H9 (cell line): ENCODE measurements around the gene ASPN. TPM values are rescaled to one million over a fixed set of nuclear protein-coding genes. Genes with fewer than 3 reads are reported as not detected.

Experiments
- DNase-seq: peaks from one replicate; pipeline ENCODE4 v3.0.0-alpha.2; 2017
- H2AFZ ChIP-seq: one replicate; pipeline ENCODE4 v1.6.1; 2013; ENCODE audit warnings: mild to moderate bottlenecking, low read length, control low read depth, moderate library complexity
- H2AK5ac ChIP-seq: 2 replicates; pipeline ENCODE4 v1.6.1; 2013; ENCODE audit warnings: low read length, control low read depth, mixed read lengths; ENCODE audit not compliant: insufficient read length
- H2BK120ac ChIP-seq: one replicate; pipeline ENCODE4 v1.6.1; 2013; ENCODE audit warnings: low read depth, mild to moderate bottlenecking, low read length, control low read depth, inconsistent platforms; ENCODE audit not compliant: poor library complexity, severe bottlenecking
- H2BK12ac ChIP-seq: 2 replicates; pipeline ENCODE4 v1.6.1; 2013; ENCODE audit warnings: low read length, control low read depth, mixed read lengths, low read depth; ENCODE audit not compliant: insufficient read length
- H2BK15ac ChIP-seq: 2 replicates; pipeline ENCODE4 v1.6.1; 2013; ENCODE audit warnings: low read depth, low read length, control low read depth
- H2BK20ac ChIP-seq: one replicate; pipeline ENCODE4 v1.6.1; 2013; ENCODE audit warnings: low read depth, mild to moderate bottlenecking, low read length, control low read depth, inconsistent platforms; ENCODE audit not compliant: poor library complexity, severe bottlenecking
- H2BK5ac ChIP-seq: 2 replicates; pipeline ENCODE4 v1.6.1; 2013; ENCODE audit warnings: low read length, control low read depth, mixed read lengths; ENCODE audit not compliant: insufficient read length
- H3K14ac ChIP-seq: 2 replicates; pipeline ENCODE4 v1.6.1; 2013; ENCODE audit warnings: low read length, control low read depth; ENCODE audit not compliant: insufficient read depth
- H3K18ac ChIP-seq: 2 replicates; pipeline ENCODE4 v1.6.1; 2013; ENCODE audit warnings: low read depth, mild to moderate bottlenecking, mixed read lengths, low read length, control low read depth; ENCODE audit not compliant: insufficient read length
- H3K23ac ChIP-seq: 2 replicates; pipeline ENCODE4 v1.6.1; 2013; ENCODE audit warnings: low read length, control low read depth, mixed read lengths, low read depth; ENCODE audit not compliant: insufficient read length
- H3K23me2 ChIP-seq: 2 replicates; pipeline ENCODE4 v1.6.1; 2013; ENCODE audit warnings: low read depth, mild to moderate bottlenecking, mixed read lengths, low read length, control low read depth; ENCODE audit not compliant: insufficient read length, poor library complexity, severe bottlenecking
- H3K27ac ChIP-seq: 2 replicates; pipeline ENCODE4 v1.5.1; 2013; ENCODE audit warnings: low read length, control low read depth, mixed read lengths, low read depth; ENCODE audit not compliant: insufficient read length
- H3K27me3 ChIP-seq: 2 replicates; pipeline ENCODE4 v1.6.1; 2013; ENCODE audit warnings: low read length, control low read depth, inconsistent platforms; ENCODE audit not compliant: insufficient read depth
- H3K4ac ChIP-seq: 2 replicates; pipeline ENCODE4 v1.6.1; 2013; ENCODE audit warnings: low read depth, mild to moderate bottlenecking, control low read depth, inconsistent platforms, low read length, moderate library complexity
- H3K4me1 ChIP-seq: 2 replicates; pipeline ENCODE4 v1.6.1; 2013; ENCODE audit warnings: low read length, control low read depth, inconsistent platforms; ENCODE audit not compliant: insufficient read depth
- H3K4me2 ChIP-seq: 2 replicates; pipeline ENCODE4 v1.6.1; 2013; ENCODE audit warnings: low read length, control low read depth, mixed read lengths; ENCODE audit not compliant: insufficient read length, insufficient read depth
- H3K56ac ChIP-seq: 2 replicates; pipeline ENCODE4 v1.6.1; 2013; ENCODE audit warnings: low read depth, mild to moderate bottlenecking, mixed read lengths, low read length, control low read depth; ENCODE audit not compliant: insufficient read length
- H3K79me1 ChIP-seq: 2 replicates; pipeline ENCODE4 v1.6.1; 2013; ENCODE audit warnings: low read depth, mild to moderate bottlenecking, moderate library complexity, low read length, control low read depth, inconsistent platforms; ENCODE audit not compliant: insufficient read depth, poor library complexity, severe bottlenecking
- H3K79me2 ChIP-seq: 2 replicates; pipeline ENCODE4 v1.6.1; 2013; ENCODE audit warnings: low read length, control low read depth, inconsistent platforms; ENCODE audit not compliant: insufficient read depth
- H3K9ac ChIP-seq: 2 replicates; pipeline ENCODE4 v1.6.1; 2013; ENCODE audit warnings: low read length, control low read depth, mixed read lengths; ENCODE audit not compliant: insufficient read length; ENCODE audit errors: extremely low read depth
- H3K9me3 ChIP-seq: one replicate; pipeline ENCODE4 v1.6.1; 2013; ENCODE audit warnings: low read depth, low read length, inconsistent platforms; ENCODE audit not compliant: control insufficient read depth
- H3T11ph ChIP-seq: one replicate; pipeline ENCODE4 v1.6.1; 2013; ENCODE audit warnings: mild to moderate bottlenecking, low read length, control low read depth, inconsistent platforms
- H4K20me1 ChIP-seq: one replicate; pipeline ENCODE4 v1.6.1; 2013; ENCODE audit not compliant: control insufficient read depth, insufficient read length, insufficient read depth
- H4K5ac ChIP-seq: 2 replicates; pipeline ENCODE4 v1.6.1; 2013; ENCODE audit warnings: low read depth, mild to moderate bottlenecking, mixed read lengths, low read length, control low read depth; ENCODE audit not compliant: insufficient read length
- H4K8ac ChIP-seq: replicated peaks from 2 replicates; pipeline ENCODE4 v1.6.1; 2013; ENCODE audit warnings: low read length, control low read depth, mixed read lengths, low read depth; ENCODE audit not compliant: insufficient read length
- H4K91ac ChIP-seq: 2 replicates; pipeline ENCODE4 v1.6.1; 2013; ENCODE audit warnings: low read depth, mild to moderate bottlenecking, moderate library complexity, mixed read lengths, low read length, control low read depth; ENCODE audit not compliant: insufficient read length
- H3K27ac Mint-ChIP-seq, 3 experiments: 2 replicates in 2 of 3; 3 replicates in 1 of 3; pipeline ENCODE4 v1.8.0; 2020 to 2021; ENCODE audit warnings: mixed read lengths in 3 of 3, mild to moderate bottlenecking in 1 of 3, moderate library complexity in 1 of 3
- H3K27me3 Mint-ChIP-seq: 2 replicates; pipeline ENCODE4 v1.8.0; 2021; ENCODE audit warnings: low read depth, mild to moderate bottlenecking, moderate library complexity, mixed read lengths
- H3K36me3 Mint-ChIP-seq, 3 experiments: 2 replicates in 2 of 3; 3 replicates in 1 of 3; pipeline ENCODE4 v1.8.0; 2020 to 2021; ENCODE audit warnings: low read depth in 3 of 3, mixed read lengths in 3 of 3; ENCODE audit not compliant: insufficient read depth in 1 of 3
- H3K4me1 Mint-ChIP-seq, 2 experiments: 2 replicates each; pipeline ENCODE4 v1.8.0; 2020; ENCODE audit warnings: mixed read lengths in 2 of 2
- H3K4me3 Mint-ChIP-seq, 2 experiments: 2 replicates in 1 of 2; 3 replicates in 1 of 2; pipeline ENCODE4 v1.8.0; 2020 to 2021; ENCODE audit warnings: mild to moderate bottlenecking in 2 of 2, mixed read lengths in 2 of 2, moderate library complexity in 1 of 2
- H3K9me3 Mint-ChIP-seq, 2 experiments: 2 replicates in 1 of 2; 3 replicates in 1 of 2; pipeline ENCODE4 v1.8.0; 2020; ENCODE audit warnings: mild to moderate bottlenecking in 2 of 2, mixed read lengths in 2 of 2, moderate library complexity in 1 of 2
- CTCF ChIP-seq: fragments of 200-600 bp; sonication (generic); conservative IDR thresholded peaks from 3 replicates; pipeline ENCODE4 v1.8.0; 2021; ENCODE audit warnings: antibody characterized with exemption, mild to moderate bottlenecking
- WGBS: extraction: QIAGEN DNeasy Blood & Tissue Kit; methylation state at CpG from one replicate; pipeline ENCODE4 v1.1.7; 2013; ENCODE audit warnings: missing lambda C conversion rate, low lambda C conversion rate, mixed read lengths; ENCODE audit not compliant: insufficient read length; ENCODE audit errors: extremely low coverage; 5-methylcytosine and 5-hydroxymethylcytosine counted together
- total RNA-seq: library from RNA; stranded (reverse); gene quantifications from 2 replicates; pipeline ENCODE4 v1.2.1, GENCODE V29; 2021

ASPN gene
- total RNA-seq, 1 experiment from 2014 or later, result not detected

- Mint-ChIP-seq H3K27me3 (no peaks in the 10 kb centered on the region), H3K4me1 (peaks cover 10 to 14% of the 10 kb centered on the region in 2 experiments), H3K27ac (no peak overlapping the region; a peak in 1 of 7 replicates), H3K36me3 (no peaks in the 10 kb centered on the region), H3K4me3 (no peak overlapping the region), H3K9me3 (no peaks in the 10 kb centered on the region)
- Histone ChIP-seq H3K9ac (no peak overlapping the region), H4K5ac (no peak overlapping the region), H3K4me1 (peaks cover 2% of the 10 kb centered on the region; the same call in 1 of the 2 replicates), H3K79me1 (no peaks in the 10 kb centered on the region), H3K23me2 (no peaks in the 10 kb centered on the region), H3K27me3 (no peaks in the 10 kb centered on the region), H3K23ac (no peak overlapping the region), H4K8ac (no peak overlapping the region), H2BK20ac (no peak overlapping the region), H3K79me2 (no peaks in the 10 kb centered on the region), H3K14ac (no peak overlapping the region), H2BK15ac (no peak overlapping the region), H3K27ac (no peak overlapping the region), H3K4me2 (no peak overlapping the region), H3K56ac (no peak overlapping the region), H2AFZ (no peak overlapping the region), H4K20me1 (no peaks in the 10 kb centered on the region), H3T11ph (no peak overlapping the region), H4K91ac (no peak overlapping the region), H3K9me3 (no peaks in the 10 kb centered on the region), H2BK120ac (no peak overlapping the region), H2BK5ac (no peak overlapping the region), H2AK5ac (no peak overlapping the region), H3K4ac (no peak overlapping the region; the same call in 1 of the 2 replicates), H3K18ac (no peak overlapping the region), H2BK12ac (no peak overlapping the region)
- DNase-seq, result no peak
- TF ChIP-seq CTCF, result no peak
- no CpG with 5 or more reads among the region's 10 CpGs for WGBS
These were observed 25.9 kb upstream of the ASPN start for GRCh38 chr9:92508018-92508820.
